Endometrium (tissue), 2 donors: Measurements from ENCODE around the gene ZNF581.

ENCODE experiments used
- FAIRE-seq: peaks from 2 replicates; lab custom pipeline; 2012; peaks lifted over from hg19 to GRCh38; lab: Jason Lieb, UNC
- donor health status: control.
- donor health status: control.

The ZNF581 gene

DNA sequence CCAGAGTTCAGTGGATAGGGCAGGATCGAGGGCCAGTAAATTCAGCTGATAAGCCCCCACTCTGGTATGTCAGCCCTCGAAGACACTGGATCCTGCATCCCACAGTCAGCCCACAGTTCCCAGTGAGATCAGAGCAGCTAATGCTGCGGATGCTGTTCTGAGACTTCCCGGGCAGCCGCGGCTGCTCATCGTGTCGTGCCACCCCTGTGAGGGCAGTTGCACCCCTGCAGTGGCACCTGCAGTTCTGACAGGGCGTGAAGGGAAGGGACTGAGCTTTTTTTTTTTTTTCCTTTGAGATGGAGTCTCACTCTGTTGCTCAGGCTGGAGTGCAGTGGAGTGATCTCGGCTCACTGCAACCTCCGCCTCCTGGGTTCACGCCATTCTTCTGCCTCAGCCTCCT, 24.1 kb downstream of the ZNF581 start:
- no peak for FAIRE-seq

DNA sequence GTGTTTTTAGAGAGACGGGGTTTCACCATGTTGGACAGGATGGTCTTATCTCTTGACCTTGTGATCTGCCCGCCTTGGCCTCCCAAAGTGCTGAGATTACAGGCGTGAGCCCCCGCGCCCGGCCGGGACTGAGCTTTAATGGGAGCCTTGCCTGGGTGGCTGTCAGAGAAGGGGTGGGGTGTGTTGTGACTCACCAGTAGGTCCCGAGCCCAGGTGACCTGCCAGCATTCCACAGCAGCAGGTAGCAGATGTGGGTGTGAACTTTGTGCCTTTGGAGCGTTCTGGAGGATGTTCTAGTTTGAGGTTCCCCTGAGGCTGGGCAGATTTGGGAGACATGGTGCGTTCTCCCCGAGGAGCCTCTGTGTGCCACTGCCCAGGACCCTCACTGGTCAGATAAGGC, 24.5 kb downstream of the ZNF581 start:
- FAIRE-seq = no peak

DNA sequence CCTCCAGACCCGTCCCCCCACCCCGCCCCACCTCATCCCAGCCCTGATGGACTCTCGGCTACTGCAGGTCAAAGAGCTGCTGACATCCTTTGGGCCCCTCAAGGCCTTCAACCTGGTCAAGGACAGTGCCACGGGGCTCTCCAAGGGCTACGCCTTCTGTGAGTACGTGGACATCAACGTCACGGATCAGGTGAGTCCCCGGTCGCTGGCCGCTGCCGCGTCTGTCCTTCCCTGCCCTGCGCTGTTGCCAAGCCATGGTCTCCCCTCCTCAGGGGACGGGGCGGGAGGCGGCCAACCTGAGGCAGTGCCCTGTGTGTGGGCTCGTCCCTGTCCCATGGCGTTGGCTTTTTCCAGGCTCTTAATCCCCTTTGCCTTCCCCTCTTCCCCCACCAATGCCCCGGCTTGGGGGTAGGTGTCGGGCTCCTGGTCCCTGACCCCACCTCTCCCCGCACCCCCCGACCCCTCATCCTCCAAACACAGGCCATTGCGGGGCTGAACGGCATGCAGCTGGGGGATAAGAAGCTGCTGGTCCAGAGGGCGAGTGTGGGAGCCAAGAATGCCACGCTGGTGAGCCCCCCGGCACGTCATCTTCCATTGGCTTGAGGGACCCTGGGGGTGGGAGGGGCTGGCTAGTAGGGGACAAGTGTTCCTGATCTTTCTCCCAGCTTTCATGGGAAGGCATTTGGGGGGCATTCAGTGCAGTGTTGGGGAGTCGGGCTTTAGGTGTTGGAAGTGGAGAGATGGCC, 25.3 kb downstream of the ZNF581 start:
- no peak for FAIRE-seq

DNA sequence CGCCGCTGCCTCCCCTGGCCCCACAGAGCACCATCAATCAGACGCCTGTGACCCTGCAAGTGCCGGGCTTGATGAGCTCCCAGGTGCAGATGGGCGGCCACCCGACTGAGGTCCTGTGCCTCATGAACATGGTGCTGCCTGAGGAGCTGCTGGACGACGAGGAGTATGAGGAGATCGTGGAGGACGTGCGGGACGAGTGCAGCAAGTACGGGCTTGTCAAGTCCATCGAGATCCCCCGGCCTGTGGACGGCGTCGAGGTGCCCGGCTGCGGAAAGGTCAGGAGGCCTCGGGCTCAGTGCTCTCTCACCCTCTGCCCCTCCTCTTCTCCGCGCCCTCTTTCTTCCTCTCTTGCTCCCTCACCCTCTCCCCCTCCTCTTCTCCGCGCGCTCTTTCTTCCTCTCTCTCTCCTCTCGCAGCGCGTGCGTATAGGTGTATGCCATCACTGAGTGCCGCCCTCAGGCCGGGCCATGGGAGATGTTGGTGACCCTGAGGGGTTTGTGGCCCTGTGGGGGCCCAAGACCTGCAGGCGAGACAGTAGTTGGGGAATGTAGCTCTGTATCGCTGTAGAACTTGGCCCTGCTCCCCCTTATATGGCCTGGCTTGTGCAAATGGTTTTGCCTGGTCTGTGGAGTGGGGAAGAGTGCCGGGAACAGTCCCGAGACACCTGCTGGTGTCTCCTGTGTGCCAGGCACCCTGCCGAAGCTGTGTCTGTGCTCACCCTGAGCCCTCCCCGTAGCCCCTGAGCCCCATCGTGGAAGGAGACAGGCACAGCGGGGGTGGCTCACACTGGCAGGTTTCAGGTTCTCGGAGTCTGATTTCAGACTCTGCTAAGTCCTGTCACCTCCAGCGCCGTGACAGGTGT, 26.2 kb downstream of the ZNF581 start:
- FAIRE-seq = no peak

DNA sequence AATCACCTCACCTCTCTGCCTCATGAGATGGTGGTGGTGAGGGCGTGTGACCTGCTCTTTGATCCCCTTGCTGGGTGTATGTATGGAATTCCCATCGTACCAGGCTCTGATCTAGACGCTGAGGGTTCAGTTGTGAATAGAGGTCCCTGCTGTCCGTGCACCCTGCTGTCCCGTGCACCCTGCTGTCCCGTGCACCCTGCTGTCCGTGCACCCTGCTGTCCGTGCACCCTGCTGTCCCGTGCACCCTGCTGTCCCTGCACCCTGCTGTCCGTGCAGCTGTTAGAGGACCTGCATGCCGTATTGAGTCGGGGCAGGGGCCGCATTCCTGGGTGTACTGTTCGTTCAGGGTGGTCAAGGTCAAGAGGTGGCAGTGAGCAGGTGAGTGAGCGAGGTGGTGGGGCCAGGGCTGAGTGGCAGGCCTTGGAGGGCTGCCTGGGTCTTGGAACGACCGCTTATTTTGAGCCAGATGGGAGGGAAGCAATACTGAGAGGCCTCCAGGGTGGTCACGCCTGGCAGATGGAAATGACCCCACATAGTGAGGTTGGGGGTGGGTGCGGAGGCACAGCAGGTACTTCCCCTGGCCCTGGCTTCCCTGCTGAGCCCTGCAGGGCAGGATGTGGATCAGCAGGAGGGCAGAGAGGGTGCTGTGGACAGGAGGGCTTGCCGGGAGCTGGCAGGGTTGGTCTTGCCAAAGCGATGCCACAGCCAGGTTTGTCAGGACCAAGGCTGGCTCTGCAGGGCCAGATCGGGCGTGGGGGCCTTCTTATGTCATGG, 27.0 kb downstream of the ZNF581 start:
- FAIRE-seq = no peak

DNA sequence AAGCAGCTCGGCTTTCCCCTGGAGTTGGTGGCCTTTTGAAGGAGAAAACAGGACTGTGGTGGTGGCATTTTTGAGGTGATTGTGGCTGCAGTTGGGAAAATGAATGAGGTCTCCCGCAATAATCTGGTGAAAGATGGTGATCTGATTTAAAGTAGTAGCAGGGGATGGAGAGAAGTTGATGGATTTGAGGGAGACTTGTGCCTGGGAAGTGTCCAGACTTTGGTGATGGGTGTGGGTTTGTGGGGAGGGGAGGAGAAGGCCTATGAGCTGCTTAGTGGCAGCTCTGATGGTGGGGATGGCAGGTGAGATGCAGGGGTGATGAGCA, 27.6 kb downstream of the ZNF581 start:
- no peak for FAIRE-seq

DNA sequence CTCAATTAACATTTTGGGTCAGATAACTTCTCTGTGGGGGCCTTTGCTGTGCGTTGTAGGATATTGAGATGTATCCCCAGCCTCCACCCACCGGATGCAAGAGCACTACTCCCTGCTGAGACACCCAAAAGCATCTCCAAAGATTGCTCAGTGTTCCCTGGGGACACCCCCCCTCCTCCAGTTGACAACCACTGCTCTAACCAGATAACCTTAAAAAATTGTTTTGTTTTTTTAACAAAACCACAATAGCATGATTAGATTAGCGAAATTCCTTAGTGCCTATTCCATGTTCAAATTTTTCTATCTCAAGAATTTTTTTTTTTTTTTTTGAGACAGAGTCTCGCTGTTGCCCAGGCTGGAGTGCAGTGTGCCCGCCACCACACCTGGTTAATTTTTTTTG, 29.0 kb downstream of the ZNF581 start:
- FAIRE-seq = no peak

DNA sequence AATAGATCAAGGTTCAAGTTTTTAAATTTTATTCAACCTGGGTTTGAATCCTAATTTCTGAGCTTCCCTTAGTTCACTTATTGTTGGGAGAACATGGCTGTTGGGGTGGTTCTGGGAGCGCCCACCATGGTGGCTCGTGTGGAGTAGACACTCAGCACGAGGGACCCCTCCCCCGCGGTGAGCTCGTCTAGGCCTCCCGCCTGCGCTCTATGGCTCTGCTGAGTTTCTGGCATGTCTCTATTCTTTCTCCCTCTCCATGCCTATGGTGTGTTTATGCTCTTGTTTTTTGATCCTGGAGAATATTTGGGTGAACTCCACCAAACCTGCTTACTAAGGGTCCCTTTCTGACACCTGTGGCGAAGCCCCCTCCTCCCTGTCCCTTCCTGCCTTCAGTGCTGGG, 30.0 kb downstream of the ZNF581 start:
- FAIRE-seq = no peak

DNA sequence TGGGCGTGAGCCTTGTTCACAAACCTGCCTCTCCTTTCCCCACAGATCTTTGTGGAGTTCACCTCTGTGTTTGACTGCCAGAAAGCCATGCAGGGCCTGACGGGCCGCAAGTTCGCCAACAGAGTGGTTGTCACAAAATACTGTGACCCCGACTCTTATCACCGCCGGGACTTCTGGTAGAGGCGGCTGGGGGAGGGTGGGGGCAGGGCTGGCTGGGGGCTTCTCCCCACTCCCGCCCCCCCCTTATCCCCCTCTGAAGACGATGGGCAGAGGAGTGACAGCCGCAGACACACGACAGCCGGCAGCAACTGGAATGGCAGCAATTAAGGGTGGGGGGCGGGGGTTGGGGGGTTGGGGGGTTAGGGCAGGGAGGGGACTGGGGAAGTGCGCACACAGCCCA, 30.4 kb downstream of the ZNF581 start:
- FAIRE-seq = no peak

DNA sequence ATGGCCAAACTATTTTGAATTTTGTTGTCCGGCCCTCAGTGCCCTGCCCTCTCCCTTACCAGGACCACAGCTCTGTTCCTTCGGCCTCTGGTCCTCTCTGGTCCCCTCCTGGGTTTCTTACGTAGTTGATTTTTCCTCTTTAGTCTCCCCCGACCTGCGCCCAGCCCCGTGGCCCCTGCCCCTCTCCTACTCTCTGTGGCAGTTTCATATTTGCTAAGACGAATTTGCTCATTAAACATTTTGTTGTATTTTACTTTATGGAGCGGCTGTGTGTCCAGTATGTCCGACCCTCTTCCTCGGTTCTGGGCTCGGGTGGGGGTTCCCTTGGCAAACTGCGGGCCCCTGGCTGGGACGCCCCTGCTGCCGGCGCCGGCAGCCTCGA, 31.0 kb downstream of the ZNF581 start:
- no peak for FAIRE-seq

DNA sequence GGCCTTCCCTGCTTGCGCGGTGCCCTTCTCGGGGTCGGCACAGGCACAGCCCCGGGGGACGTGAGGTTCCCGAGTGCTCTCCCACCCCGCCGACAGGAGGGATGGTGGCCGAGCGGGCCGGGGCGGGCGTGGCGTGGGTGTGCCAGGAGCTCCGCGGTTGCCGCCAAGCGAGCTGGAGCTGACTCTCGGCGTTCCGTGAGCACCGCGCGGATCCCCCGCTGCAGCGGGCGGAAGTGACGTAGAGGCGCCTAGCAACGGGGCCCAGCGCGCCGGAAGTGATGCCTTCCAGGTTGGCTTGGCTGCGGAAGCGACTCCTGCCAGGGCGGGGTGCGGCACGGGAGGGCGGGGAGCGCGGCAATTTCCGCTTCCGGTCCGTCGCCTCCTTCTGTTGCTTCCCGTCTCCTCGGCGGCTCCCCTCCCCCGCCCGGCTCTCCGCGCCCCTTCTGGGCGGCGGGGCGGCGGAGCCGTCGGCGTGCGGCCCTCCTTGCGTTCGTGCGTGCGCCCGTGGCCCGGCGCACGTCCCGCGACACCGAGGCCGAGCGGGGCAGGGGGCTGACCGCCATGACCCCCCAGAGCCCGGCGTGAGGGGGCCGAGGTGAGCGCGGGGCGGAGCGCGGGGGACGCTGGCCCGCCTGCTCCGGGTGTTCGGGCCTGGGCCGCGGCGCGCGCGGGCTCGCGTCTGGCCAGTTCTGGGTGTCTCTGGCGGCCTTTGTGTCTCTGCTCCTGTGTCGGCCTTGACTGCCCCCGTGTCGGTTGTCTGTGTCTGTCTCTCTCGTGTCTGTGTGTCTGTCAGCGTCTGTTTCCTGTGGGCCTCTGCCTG, 31.6 kb downstream of the ZNF581 start, which contains the start of gene EPN1:
TSS of gene EPN1 (plus strand) at position 386 of the 820 bp plus-strand sequence. CDS start 3,402 bp downstream, outside the sequence.
- FAIRE-seq = no peak

DNA sequence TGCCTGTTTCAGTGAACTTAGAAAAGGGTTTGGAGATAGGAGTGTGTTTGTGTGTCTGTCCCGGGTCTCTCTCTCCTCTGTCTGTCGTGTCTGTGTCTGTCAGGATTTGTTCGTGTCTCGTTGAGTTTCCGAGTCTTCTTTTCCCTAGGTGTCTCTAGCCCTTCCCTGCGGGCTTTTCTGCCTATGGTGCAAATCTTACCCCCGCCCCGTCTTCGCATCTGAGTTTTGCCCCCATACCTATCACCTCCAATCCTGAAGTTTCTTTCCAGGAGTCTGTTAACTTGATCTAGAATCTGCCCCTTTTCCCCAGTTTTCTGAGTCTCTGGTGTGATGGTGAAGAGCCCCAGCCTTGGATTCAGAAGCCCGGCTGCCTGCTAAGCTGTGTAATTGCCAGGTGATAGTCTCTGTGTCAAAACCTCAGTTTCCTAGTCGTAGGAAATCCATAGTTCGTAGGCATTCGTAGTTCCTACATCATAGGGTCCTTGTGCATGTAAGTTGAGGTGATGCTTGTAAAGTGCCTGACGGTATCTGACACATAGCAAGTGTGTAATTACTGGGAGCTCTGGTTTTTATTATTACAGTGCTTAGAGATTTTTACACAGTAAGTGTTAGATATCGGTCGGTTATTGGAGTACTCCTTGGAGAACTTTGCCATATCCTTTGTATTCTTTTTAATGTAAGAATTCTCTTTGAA, 32.4 kb downstream of the ZNF581 start:
- no peak for FAIRE-seq

DNA sequence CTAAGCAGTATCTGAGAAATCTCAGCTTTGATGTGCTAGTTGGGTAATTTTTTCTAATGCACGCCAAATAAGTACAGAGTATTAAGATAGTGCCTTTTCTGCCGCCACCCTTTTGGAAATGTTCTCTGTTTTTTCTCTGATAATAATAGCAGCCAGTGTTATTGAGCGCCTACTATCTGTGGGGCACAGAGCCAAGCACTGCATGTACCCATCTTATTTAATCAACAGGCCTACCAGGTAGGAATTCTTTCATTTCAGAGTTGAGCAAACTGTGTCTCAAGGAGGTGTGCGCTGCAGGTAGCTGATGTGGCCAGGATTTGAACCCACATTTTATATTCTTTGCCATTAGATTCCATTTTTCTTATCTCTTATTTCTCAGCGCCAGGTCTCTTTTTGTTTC, 32.9 kb downstream of the ZNF581 start:
- FAIRE-seq = no peak

DNA sequence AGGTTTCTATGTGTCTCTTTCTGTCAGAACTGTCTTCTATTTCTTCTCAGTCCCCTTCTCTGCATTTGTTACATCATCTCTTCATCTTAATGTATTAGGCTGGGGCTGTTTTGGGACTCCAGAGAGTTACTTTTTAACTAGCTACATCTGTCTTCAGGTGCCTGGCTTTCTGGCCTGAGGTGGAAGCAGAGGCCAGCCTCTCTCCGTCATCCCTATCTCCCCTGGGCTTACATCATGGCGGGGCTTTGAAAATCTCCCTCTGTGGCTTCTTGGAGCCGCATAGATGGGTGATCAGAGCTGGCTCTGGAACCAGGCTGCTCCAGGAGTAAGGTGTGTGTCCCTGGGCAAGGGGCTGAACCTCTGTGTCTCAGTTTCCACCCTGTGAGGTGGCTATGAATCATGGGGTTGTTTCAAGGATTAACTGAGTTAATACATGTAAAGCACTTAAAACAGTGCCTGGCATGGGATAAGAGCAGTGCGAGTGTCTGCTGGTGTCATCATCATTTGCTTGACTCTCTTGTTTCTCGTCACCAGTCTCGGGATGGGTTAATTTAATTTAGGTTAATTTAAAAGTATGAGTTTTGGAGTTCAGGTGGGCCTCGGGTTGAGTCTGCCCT, 33.5 kb downstream of the ZNF581 start:
- no peak for FAIRE-seq

DNA sequence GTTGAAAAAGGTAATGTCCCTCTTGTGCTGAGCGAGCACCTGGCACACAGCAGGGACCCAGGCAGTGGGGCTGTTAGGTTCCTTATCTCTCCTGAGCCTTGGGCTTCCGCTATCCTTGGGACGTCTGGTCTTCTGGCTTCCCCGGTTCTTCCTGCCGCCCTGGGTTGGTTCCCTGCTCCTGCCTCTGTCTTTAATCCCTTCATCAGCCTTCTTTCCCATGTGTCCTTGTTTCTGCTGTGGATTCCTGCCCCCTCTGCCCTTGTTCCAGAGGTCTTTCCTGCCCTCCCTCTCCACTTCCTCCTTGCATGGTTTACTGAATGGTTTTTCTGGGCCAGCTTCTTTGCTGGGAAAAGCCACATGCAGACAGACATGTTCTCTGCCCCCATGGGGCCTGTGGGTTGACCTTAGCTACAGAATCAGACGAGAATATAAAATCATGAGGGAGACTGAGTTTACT, 34.2 kb downstream of the ZNF581 start:
- no peak for FAIRE-seq

DNA sequence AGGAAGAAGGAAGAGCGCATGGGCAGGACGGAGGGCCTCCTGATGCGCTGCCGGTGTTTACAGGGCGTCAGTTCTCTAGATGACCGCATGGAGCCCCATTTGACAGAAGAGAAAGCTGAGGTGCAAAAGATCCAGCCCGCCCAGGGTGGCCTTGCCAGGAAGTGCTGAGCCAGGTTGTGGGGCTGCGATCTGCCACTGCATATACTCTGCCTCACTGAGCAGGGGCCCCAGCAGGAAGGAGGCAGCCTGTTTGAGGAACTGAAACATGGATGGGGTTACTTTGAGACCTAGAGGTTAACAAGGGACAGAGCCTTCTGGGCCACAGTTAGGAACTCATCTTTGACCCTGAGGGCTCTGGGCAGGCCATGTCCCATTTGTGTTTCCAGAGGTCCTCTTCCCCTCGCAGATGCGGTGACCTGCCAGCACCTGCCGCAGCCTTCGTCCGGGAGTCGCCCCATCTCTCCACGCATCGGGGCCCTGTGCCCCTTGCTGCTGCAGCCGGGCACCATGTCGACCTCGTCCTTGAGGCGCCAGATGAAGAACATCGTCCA, 34.7 kb downstream of the ZNF581 start:
- FAIRE-seq = no peak

DNA sequence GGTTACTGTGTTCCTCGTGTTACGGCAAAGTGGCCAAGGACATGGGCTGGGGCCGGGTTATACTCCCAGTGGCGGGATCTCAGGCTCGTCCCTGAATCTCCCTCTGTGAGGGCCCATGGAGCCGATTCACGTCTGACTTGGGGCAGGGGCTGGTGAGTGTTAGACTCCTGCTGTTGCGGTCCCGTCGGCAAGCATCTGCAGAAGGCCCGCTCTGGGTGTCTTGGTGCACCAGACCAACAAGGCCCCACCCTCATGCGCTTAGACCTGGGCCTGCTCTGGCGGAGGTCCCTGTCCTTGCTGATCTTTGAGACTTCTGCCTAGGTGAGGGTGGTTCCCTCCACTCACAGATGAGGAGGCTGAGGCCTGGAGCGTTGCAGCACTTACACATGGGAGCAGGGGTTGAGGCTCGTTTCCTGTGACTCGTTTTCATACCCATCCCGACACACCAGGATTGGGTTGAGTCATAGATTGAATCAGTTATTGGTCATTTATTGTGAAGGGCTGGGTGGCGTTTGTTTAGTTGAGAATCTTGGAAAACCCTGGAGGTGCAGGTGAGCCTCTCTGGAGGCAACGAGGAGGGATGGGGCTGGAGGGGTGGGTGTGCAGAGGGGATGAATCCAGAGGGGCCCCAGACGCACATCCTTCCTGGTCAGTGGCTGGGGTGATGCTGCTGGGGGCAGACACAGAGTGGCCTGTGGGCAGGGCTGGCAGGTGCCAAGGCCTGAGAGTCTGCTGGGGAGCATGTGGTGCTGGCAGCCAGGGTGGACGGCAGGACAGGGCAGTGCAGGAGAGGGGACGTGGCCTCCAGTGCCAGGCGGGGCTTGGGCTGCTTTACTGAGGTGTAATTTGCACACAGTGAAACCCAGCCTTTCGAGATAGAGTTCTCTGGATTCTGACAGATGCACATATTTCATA, 36.2 kb downstream of the ZNF581 start:
- no peak for FAIRE-seq

DNA sequence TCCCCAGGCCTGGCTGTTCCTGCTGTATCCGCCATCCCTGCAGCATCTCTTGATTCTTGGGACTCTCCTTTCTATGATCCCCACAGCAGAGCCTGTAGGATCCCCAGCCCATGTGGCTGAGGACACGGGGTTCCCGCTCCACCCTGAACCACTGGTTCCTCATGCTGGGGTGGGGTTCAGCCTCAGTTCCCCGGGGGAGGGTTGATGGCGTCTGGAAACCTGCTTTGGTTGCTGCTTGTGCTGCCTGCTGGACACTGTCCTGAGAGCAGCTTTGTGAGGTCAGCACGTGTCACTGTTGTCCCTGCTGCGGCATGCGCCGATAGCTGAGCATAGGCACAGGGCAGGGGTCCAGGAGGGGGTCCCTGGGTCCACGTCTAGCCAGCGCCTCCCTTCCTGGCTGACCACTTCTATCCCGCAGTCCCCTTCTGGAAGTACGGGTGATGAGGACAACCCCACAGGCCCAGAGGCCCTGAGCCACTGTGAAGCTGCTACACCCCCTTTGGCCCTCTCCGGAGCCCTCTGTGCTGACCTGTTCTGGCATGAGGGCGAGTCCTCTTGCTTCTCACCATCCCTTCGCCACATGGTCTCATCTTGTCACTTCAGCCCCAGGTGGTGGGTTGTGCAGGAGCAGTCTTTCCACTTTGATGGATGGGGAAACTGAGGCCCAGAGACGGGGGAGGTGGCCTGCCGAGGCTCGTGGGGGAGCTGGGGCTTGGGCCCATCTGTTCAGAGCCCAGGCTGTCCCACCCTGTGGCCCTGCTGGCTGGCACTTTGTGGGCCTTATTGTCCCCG, 37.1 kb downstream of the ZNF581 start:
- no peak for FAIRE-seq
